ENCODE data around the gene PAFAH1B1. TPM values are rescaled to one million over a fixed set of nuclear protein-coding genes. Genes with fewer than 3 reads are reported as not detected.

Gene PAFAH1B1
- total RNA-seq, 2 experiments from 2014 or later, result 120 to 123 TPM

- peaks cover 11% of the 10 kb centered on the region for H3K4me1 ChIP-seq (ENCODE audit: insufficient read depth, low read length)
- Mint-ChIP-seq H3K36me3 (ENCODE audit: low read depth) (peaks cover 57% of the 10 kb centered on the region), H3K4me3 (no peak overlapping the region), H3K9me3 (no peaks in the 10 kb centered on the region), H3K4me1 (ENCODE audit: low read depth) (peaks cover 5% of the 10 kb centered on the region), H3K27ac (peak overlapping the region; percentile 24), H3K27me3 (no peaks in the 10 kb centered on the region)
- H3K4me3 ChIP-seq (ENCODE audit: low read length), result no peak overlapping the region
- no peaks in the 10 kb centered on the region for H3K9me3 ChIP-seq (ENCODE audit: control insufficient read depth in 1 of 2, insufficient read depth in 1 of 2, low read length in 2 of 2)
- ChIA-PET POLR2A (no interaction called here), CTCF (no interaction called here)
- no peak for TF ChIP-seq CTCF (IDR thresholded peaks at IDR 0.05)
- no peak overlapping the region for H3K27ac ChIP-seq (ENCODE audit: low read depth in 1 of 2, low read length in 2 of 2)
- ATAC-seq (ENCODE audit: poor library complexity) (no peak), DNase-seq (no peak)
- intact Hi-C loops (cut with DNase I, micrococcal nuclease), result loop anchor here in 1 of 2 experiments (10.0 kb wide), 1 partner anchor 299 kb away; no protein-coding TSS in a partner anchor
- no peaks in the 10 kb centered on the region for H3K27me3 ChIP-seq (ENCODE audit: control insufficient read depth in 1 of 2, insufficient read depth in 2 of 2, low read length in 2 of 2)
- peaks cover 53% of the 10 kb centered on the region for H3K36me3 ChIP-seq (ENCODE audit: insufficient read depth, low read length)
Measured at GRCh38 chr17:2683912-2684311, 90.5 kb downstream of the PAFAH1B1 start.

GRCh38 chr17:2684549-2684948, 91.1 kb downstream of the PAFAH1B1 start:
- CTCF ChIA-PET, result interaction anchor here (1.3 kb wide), 1 partner anchor 9 kb away, joined by 3 read pairs; no protein-coding TSS in a partner anchor
- peaks cover 49% of the 10 kb centered on the region for H3K36me3 ChIP-seq (ENCODE audit: insufficient read depth, low read length)
- Mint-ChIP-seq H3K27me3 (no peaks in the 10 kb centered on the region), H3K4me1 (ENCODE audit: low read depth) (peaks cover 11% of the 10 kb centered on the region), H3K36me3 (ENCODE audit: low read depth) (peaks cover 51% of the 10 kb centered on the region), H3K4me3 (peak overlapping the region; percentile 25), H3K27ac (peak overlapping the region; percentile 24), H3K9me3 (no peaks in the 10 kb centered on the region)
- H3K27ac ChIP-seq (ENCODE audit: low read depth in 1 of 2, low read length in 2 of 2), result no peak overlapping the region
- POLR2A ChIA-PET, result interaction anchor here (1.0 kb wide), 1 partner anchor 10 kb away, joined by 3 read pairs; no protein-coding TSS in a partner anchor
- H3K4me1 ChIP-seq (ENCODE audit: insufficient read depth, low read length), result peaks cover 17% of the 10 kb centered on the region
- intact Hi-C loops (cut with DNase I, micrococcal nuclease), result loop anchor here in 1 of 2 experiments (10.0 kb wide), 1 partner anchor 300 kb away; no protein-coding TSS in a partner anchor
- no peaks in the 10 kb centered on the region for H3K27me3 ChIP-seq (ENCODE audit: control insufficient read depth in 1 of 2, insufficient read depth in 2 of 2, low read length in 2 of 2)
- no peaks in the 10 kb centered on the region for H3K9me3 ChIP-seq (ENCODE audit: control insufficient read depth in 1 of 2, insufficient read depth in 1 of 2, low read length in 2 of 2)
- no peak for TF ChIP-seq CTCF (IDR thresholded peaks at IDR 0.05)
- DNase-seq (peak in 1 of 14 experiments; percentile 17), ATAC-seq (ENCODE audit: poor library complexity) (no peak)
- no peak overlapping the region for H3K4me3 ChIP-seq (ENCODE audit: low read length)

GRCh38 chr17:2685696-2686095, 92.2 kb downstream of the PAFAH1B1 start:
- peaks cover 29% of the 10 kb centered on the region for H3K4me1 ChIP-seq (ENCODE audit: insufficient read depth, low read length)
- H3K27ac ChIP-seq (ENCODE audit: low read depth in 1 of 2, low read length in 2 of 2), result no peak overlapping the region
- H3K4me3 Mint-ChIP-seq, result no peak overlapping the region
- no peak for TF ChIP-seq CTCF (IDR thresholded peaks at IDR 0.05)
- CTCF ChIA-PET, result interaction anchor here (1.3 kb wide), 1 partner anchor 10 kb away, joined by 3 read pairs; no protein-coding TSS in a partner anchor
- no peak overlapping the region for H3K4me3 ChIP-seq (ENCODE audit: low read length)
- no peaks in the 10 kb centered on the region for H3K9me3 ChIP-seq (ENCODE audit: control insufficient read depth in 1 of 2, insufficient read depth in 1 of 2, low read length in 2 of 2)
- no peak for ATAC-seq (ENCODE audit: poor library complexity)
- no peaks in the 10 kb centered on the region for H3K9me3 Mint-ChIP-seq
- POLR2A ChIA-PET, result no interaction called here
- peaks cover 39% of the 10 kb centered on the region for H3K36me3 Mint-ChIP-seq (ENCODE audit: low read depth)
- intact Hi-C loops (cut with DNase I, micrococcal nuclease), result loop anchor here in 1 of 2 experiments (10.0 kb wide), 1 partner anchor 301 kb away; no protein-coding TSS in a partner anchor
- DNase-seq, result peak in 1 of 14 experiments; percentile 17
- no peak overlapping the region for H3K27ac Mint-ChIP-seq
- peaks cover 41% of the 10 kb centered on the region for H3K36me3 ChIP-seq (ENCODE audit: insufficient read depth, low read length)
- peaks cover 11% of the 10 kb centered on the region for H3K4me1 Mint-ChIP-seq (ENCODE audit: low read depth)
- H3K27me3 ChIP-seq (ENCODE audit: control insufficient read depth in 1 of 2, insufficient read depth in 2 of 2, low read length in 2 of 2), result no peaks in the 10 kb centered on the region
- no peaks in the 10 kb centered on the region for H3K27me3 Mint-ChIP-seq
